HG03558 (cell line): ENCODE measurements around the gene GH1.
"Not testable (repeated sequence)": the region's sequence is repeated elsewhere in the genome, so short reads cannot be mapped to it uniquely, and the experiment has no call there.

ENCODE experiments used
- ATAC-seq: cut with Tn5 transposase; IDR thresholded peaks from one replicate; pipeline ENCODE4 v1.9.1; 2021; ENCODE audit warnings: moderate number of reproducible peaks; ENCODE audit not compliant: unreplicated experiment; ENCODE audit errors: extremely low read depth

Gene GH1

DNA sequence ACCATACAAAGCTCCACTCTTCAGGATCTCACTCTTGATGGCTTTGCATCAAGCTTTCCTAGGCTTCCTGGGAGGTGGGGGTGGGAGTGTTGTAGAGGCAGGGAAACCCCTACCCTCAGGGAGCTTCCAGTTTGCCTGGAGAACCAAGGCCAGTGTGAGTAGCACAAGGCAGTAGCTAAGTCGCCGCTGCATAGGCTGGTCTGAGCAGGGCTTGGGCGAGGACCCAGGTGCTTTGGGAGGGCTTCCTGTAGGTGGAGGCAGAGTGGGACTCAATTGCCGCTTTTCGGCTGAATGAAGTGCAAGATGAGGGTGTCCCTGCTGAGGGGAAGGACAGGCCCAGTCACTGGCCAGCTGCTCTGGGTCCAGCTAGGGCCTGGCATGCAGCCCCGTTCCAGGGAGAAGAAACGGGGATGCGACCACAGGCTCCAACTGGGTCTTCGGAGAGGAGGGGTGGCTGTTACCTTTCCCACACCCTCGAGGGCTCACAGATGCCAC lies 9.6 kb upstream of the GH1 start:
- no peak for ATAC-seq

DNA sequence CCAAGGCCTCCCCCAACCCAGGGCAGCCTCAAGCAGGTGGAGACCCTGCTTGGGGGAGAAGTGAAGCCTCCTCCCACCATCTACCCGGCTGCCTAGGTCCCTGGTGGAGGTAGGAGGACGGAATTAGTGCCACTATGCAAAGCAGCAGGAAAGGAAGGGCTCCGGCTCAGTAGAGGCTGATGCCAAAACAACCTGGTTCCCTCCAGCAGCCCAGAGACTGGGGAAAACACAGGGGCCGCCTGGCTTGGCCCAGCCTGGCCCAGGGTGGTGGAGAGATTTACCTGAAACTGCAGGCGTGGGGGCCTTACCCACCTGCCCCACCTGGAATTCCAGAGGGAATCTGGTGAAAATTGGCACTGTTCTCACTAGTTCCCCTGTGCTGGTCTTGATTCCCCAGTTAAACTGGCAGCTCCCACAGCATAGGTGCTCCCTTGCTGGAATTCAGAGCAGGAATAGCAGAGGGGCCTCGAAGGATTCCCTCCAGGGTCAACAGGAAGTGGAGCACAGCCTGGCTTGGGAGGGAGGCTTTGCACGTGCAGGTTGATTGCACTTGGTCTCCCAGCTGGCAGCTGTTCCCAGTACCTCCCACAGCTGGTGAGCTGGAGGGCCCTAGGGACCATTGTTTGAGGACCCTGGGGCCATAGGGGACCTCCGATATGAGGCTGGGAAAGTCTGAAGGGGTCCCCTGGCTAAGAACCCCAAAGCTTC lies 9.0 kb upstream of the GH1 start:
- ATAC-seq = no peak

DNA sequence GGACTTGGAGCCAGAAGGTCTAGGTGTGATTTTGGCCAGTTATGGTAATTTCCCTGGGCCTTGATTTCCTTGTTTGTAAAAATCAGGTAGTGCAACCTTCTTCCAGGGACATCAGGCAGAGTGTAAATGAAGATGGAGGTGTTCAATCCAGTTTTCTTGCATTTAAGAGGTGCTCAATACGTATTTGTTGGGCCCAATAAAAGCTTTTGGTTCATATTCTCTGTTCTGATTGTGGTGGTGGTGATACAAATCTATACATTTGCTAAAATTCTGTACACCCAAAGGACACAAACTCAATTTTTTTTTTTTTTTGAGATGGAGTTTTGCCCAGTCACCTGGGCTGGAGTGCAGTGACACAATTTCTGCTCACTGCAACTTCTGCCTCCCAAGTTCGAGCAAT lies 7.5 kb upstream of the GH1 start:
- ATAC-seq = no peak

DNA sequence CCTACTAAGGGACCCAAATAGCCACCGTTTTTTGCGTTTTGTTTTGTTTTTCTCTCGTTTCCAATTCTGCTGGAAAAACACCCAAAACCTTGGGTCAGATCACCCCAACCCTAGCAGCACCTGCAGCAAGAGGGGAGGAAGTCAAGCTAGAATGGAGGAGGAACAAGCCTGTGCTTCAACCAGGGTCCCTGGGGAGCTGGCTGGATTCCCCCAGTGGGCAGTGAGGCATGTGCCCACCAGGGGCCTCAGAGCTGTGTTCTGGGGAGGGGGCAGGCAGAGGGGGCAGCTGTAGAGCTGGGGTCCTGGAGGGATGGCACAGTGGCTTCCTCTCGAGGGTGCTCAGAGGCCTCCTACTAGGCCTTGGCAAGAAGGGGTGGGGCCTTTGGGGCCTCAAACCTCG lies 7.0 kb upstream of the GH1 start:
- ATAC-seq = no peak

GRCh38 chr17:63922402-63922801 lies 3.8 kb upstream of the GH1 start:
- not testable (repeated sequence) for ATAC-seq

DNA sequence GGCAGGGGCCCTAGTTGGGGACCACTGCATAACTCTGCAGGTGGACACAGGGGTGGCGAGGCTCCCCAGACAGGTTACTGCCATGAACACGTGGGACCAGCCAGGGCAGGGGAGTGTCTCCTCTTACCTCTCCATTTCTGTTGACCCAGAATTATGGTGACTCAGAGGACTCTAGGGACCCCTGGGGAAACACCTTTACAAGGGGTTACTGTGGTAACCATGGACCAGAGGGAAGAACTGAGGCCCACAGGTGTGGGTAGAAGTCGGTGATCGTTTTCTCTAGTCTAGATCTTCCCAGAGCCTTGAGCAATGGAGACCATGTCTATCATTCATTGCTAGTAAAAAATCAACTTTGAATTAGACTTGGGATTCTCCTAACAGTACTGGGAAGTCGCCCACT lies 2.1 kb upstream of the GH1 start:
- ATAC-seq = not testable (repeated sequence)

GRCh38 chr17:63920050-63920449 lies 1.4 kb upstream of the GH1 start:
- not testable (repeated sequence) for ATAC-seq

DNA sequence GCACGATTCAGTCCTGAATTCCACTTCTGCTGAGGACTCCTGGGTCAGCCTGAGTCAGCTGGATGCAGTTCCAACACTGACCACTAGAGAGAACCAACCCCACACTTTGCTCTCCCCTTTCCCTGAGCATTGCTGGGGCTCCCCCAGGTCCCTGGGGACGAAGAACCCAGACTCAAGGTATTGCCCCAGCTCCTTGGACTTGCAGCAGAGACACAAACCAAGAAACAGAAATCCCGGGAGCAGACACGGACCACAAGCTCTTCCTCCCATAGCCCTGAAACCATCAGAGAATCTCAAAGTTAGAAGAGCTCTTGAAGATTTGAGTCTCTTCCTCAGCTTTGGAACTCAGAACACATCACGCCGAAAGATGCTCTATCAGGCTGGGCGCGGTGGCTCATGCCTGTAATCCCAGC lies 678 bp upstream of the GH1 start:
- no peak for ATAC-seq

DNA sequence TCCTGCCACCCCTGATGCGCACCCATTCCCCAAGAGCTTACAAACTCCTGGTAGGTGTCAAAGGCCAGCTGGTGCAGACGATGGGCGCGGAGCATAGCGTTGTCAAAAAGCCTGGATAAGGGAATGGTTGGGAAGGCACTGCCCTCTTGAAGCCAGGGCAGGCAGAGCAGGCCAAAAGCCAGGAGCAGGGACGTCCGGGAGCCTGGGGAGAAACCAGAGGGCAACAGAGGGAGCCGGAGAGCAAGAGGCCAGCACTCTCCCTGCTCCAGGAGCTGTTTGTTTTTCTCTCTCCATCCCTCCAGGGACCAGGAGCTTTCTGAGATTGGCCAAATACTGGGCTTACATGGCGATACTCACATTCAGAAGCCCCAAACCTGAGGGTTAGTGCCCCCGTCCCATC lies 334 bp downstream of the GH1 start:
- no peak for ATAC-seq

- ATAC-seq = no peak
Measured at GRCh38 chr17:63917646-63918045, 993 bp downstream of the GH1 start.

DNA sequence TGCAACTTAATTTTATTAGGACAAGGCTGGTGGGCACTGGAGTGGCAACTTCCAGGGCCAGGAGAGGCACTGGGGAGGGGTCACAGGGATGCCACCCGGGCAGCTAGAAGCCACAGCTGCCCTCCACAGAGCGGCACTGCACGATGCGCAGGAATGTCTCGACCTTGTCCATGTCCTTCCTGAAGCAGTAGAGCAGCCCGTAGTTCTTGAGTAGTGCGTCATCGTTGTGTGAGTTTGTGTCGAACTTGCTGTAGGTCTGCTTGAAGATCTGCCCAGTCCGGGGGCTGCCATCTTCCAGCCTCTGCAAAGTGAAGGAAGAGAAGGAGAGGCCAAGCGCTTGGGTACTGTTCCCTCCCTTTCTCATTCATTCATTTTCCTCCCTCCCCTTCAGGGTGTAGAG lies 1.4 kb downstream of the GH1 start:
- not testable (repeated sequence) for ATAC-seq

DNA sequence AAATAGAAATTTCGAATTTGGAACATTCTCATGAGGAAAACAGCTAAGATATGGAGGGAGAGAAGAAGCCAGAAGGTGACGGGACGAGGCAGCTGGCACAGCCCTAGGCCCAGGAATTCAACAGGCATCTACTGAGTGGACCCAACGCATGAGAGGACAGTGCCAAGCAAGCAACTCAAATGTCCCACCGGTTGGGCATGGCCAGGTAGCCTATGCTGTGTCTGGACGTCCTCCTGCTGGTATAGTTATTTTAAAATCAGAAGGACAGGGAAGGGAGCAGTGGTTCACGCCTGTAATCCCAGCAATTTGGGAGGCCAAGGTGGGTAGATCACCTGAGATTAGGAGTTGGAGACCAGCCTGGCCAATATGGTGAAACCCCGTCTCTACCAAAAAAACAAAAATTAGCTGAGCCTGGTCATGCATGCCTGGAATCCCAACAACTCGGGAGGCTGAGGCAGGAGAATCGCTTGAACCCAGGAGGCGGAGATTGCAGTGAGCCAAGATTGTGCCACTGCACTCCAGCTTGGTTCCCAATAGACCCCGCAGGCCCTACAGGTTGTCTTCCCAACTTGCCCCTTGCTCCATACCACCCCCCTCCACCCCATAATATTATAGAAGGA lies 2.0 kb downstream of the GH1 start:
- ATAC-seq = no peak

DNA sequence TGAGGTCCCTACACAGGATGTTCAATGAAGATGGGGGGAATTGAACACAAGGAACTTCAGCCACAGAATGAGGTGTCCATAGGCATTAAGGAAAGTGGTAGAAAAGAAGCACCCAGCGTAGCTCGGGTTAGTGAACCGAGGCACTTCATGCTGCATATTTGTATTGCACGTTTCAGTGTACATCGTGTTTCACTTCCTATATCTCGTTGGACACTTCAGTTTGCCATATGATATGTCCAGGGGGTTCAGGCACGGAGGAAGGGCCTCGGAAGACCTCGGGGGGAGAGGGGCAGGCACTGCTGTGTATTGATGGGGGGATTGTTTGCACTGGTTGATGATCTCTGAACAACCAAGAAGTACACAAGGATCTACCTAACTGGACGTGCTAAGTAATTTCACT lies 2.9 kb downstream of the GH1 start:
- ATAC-seq = not testable (repeated sequence)

DNA sequence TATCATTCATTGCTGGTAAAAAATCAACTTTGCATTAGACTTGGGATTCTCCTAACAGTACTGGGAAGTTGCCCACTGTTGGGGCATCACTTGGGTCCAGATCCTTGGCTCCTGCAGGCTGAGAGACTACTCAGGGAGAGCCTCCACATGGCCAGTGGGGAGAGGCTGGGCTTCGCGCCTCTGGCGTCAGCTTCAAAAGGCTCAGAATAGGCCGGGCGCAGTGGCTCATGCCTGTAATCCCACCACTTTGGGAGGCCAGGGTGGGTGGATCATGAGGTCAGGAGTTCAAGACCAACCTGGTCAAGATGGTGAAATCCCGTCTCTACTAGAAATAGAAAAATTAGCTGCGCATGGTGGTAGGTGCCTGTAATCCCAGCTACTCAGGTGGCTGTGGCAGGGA lies 4.2 kb downstream of the GH1 start:
- no peak for ATAC-seq

GRCh38 chr17:63911657-63912100 lies 7.0 kb downstream of the GH1 start:
- no peak for ATAC-seq

GRCh38 chr17:63911041-63911635 lies 7.5 kb downstream of the GH1 start, which contains the start of gene CSHL1:
Gene CSHL1, minus strand, starts transcription at chr17:63911258. Its CDS starts 62 bp downstream, at chr17:63911196.
- ATAC-seq = no peak

DNA sequence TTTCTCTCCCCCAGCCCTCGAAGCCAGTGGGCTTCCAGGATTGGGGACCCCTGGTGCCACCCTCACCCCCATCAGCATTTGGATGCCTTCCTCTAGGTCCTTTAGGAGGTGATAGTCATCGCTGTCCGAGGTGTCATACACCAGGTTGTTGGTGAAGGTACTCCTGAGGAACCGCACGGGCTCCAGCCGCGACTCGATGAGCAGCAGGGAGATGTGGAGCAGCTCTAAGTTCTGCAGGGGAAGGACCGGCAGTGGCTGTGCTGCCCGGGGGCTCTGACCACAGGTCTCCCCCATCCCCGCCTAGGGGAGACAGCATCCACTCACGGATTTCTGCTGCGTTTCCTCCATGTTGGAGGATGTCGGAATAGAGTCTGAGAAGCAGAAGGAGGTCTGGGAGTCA lies 8.5 kb downstream of the GH1 start:
- ATAC-seq = no peak

GRCh38 chr17:63909586-63909985 lies 9.1 kb downstream of the GH1 start:
- not testable (repeated sequence) for ATAC-seq

- ATAC-seq = not testable (repeated sequence)
Measured at GRCh38 chr17:63907161-63907778, 11.4 kb downstream of the GH1 start.

DNA sequence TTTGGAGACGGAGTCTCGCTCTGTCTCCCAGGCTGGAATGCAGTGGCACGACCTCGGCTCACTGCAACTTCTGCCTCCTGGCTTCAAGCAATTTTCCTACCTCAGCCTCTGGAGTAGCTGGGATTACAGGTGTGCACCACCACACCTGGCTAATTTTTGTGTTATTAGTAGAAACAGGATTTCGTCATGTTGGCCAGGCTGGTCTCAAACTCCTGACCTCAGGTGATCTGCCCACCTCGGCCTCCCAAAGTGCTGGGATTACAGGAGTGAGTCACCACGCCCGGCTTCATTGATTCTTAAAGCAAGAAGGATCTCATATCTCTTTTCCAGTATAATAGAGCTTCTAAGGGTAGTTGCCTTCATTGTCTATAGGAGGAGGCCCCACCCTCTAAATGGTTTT lies 13.8 kb downstream of the GH1 start:
- not testable (repeated sequence) for ATAC-seq

DNA sequence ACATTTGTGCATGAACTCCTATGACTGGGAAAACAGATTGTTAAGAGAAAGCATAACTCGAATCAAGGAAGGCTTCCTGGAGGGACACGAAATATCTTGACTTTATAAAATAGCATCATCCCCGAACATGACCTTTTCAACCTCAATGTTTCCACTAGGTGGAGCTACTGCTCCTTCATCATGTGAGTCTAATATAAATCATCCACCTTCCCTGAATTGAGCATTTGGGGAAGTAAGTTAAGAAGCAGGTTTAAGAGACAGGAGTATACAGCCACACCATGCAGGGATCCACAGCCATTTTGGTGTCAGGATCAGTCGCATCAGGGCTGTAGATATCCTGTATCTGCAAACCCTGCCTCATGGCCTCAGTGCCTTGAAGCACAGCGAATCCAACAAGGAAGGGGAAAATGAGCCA lies 14.8 kb downstream of the GH1 start:
- ATAC-seq = not testable (repeated sequence)
